Neural cell (in vitro differentiated cells): Measurements from ENCODE around the gene EYS.

Experiments
- CTCF ChIP-seq: fragments of 450-650 bp; IDR thresholded peaks from 2 replicates; pipeline ENCODE4 v1.5.1; 2014; ENCODE audit warnings: antibody characterized with exemption, mild to moderate bottlenecking, moderate library complexity; ENCODE audit not compliant: poor library complexity, severe bottlenecking
- EZH2 ChIP-seq: fragments of 200-600, 300-800 bp; shearing (Covaris generic), sonication (generic); IDR thresholded peaks from 2 replicates; pipeline ENCODE4 v1.6.1; 2014; ENCODE audit warnings: antibody characterized with exemption, low read length, borderline replicate concordance, mild to moderate bottlenecking; ENCODE audit not compliant: insufficient read depth, poor library complexity, severe bottlenecking
- POLR2AphosphoS5 ChIP-seq: IDR thresholded peaks from 2 replicates; pipeline ENCODE4 v1.6.1; 2012
- RAD21 ChIP-seq: fragments of 450-650 bp; conservative IDR thresholded peaks from 2 replicates; pipeline ENCODE4 v1.6.1; 2014; ENCODE audit warnings: antibody characterized with exemption, mild to moderate bottlenecking, moderate library complexity

DNA sequence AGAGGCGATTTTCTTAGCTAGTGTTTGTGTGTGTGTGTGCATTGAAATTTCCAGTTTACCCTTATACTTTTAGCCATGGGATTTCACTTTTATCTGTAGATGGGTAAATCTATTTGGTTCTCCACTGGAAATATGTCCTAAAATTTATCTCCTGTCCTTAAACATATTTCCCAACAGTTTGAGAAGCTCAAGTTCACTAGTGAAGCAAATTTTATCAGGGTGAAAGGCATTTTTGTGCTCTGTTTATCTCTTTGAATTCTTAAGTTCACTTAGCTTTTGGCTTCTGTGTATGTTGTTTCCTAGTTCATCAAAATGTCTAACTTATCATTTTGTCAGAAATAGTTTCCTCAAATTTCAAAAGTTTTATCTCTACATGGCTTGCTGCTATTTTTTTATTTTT lies 1509.8 kb downstream of the EYS start:
- no peak for TF ChIP-seq POLR2AphosphoS5
- no peak for TF ChIP-seq CTCF
- no peak for TF ChIP-seq EZH2
- TF ChIP-seq RAD21 = no peak
